HG03575 (cell line): ENCODE data around the gene RIC3.

Experiments
- ATAC-seq: cut with Tn5 transposase; IDR thresholded peaks from one replicate; pipeline ENCODE4 v1.9.1; 2021; ENCODE audit not compliant: unreplicated experiment, insufficient number of reproducible peaks, low FRiP score; ENCODE audit errors: extremely low read depth

The RIC3 gene

GRCh38 chr11:8108421-8108820, 60.4 kb downstream of the RIC3 start:
- ATAC-seq = no peak

GRCh38 chr11:8107642-8108041, 61.2 kb downstream of the RIC3 start:
- no peak for ATAC-seq

DNA sequence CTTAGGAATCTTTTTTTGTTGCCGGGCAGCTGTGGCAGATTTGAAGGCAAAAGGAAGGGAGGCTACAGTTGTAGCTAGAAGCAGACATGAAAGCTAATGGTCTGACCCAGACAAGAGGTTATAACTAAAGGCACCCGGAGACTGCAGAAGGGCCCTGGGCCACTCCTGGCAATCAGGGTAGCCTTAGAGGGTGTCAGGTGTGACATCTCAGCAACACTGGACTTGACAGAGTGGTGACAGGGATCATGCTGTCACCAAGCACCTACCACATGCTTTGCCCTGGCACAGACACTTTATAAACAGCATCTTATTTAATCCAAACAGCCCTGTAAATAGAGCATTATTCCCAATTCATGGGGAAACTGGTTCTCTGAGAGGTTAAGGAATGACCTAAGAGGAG, 62.1 kb downstream of the RIC3 start:
- ATAC-seq = no peak

DNA sequence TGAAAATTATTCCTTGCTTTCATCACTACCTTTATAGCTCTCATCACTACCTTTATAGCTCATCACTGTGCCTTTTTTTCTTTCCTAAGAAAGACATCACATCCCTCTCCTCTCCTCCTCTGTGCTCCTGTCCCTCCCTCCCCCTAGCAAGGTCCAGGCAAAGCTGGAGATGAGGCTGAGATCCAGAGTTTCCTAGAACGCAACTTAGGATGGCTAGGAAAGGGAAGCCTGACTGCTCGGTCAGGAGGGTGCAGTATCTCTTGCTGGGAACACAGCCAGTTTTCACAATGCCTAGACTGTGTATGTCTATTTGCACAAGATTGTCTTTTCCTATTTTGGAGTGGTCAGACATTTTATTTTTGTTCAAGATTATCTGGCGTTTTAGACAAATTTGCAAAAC, 63.2 kb downstream of the RIC3 start:
- ATAC-seq = no peak

DNA sequence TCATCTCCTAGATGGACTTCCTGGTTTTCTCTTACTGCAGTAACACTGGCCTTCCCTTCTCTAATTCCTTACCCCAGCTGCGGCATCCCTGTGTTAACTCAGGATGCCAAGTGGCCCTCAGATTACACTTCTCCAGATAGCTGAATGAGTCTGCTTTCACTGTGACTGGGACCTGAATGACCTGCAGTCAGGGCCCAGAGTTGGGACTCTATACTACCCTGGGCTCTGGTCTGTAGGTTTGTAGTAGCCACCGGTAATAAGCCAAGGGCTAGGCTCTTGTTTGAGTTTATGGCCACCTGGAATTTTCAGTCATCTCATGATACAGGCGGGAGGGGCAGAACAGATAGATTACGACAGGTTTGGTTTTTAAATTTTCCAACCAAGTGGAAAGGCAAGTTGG, 63.7 kb downstream of the RIC3 start:
- no peak for ATAC-seq

DNA sequence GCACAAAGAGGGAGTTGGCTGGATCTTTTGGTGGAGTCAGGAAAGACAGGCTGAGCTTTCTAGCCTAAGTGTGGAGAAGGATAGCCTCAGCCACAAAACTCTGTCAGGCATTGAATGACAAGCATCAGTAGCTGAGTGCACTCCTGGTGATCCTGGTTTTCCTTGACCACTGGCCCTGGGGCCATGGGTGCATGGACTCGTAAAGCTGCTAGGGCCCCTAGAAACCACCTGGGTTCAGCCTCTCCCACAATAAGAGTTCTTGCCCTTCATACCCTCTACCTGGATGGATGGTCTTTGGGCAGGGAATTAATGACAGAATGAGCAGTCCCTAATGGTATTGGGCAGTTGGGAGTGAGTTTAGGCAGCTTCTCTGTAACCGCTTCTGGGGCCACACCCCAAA, 64.9 kb downstream of the RIC3 start:
- no peak for ATAC-seq

DNA sequence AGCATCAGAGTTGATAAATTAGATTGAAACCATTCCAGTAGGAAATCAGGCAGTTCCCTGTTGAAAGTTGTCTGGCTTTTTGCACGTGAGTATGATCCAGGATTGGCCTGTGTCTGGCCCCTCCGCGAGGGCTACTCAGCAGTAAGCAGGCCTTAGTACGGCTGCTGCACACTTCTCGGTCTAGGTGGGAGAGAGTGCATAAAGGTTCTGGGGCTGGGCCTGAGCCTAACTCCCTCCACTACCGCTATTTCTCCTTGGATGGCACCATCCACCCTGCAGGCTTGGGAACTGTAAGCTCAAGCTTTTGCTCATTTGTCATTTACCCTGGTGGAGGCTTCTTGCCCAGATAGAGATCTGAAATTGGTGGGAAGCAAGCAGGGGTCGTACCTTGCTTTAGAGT, 65.9 kb downstream of the RIC3 start:
- no peak for ATAC-seq

DNA sequence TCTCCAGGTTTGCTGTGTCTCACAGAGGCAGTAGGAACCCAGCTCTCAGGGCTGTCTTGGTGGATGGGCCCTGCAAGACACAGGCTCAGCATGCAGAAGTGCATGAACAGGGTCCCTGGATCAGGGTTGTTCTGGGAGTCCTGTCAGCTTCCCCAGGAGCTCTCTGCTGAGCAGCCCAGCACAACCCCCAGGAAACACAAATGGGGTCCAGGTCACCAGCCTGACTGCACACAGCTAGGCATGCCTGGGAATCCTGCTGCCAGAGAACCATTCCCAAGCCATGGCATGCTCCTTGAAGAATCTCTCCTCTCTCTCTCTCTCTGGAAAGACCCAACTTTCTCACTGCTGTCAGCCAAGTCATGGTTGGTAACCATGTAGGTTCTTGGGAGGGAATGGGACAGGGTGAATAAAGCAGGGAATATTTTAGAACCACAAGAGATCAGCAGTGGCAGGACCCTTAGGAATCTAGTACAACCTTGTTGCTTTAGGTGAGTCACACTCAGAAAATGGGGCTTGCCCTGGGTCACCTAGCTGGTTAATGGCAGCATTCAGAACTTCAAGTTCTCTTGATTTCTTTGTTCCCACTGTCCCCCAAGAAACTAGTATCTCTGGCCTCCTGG, 66.4 kb downstream of the RIC3 start:
- ATAC-seq = no peak

DNA sequence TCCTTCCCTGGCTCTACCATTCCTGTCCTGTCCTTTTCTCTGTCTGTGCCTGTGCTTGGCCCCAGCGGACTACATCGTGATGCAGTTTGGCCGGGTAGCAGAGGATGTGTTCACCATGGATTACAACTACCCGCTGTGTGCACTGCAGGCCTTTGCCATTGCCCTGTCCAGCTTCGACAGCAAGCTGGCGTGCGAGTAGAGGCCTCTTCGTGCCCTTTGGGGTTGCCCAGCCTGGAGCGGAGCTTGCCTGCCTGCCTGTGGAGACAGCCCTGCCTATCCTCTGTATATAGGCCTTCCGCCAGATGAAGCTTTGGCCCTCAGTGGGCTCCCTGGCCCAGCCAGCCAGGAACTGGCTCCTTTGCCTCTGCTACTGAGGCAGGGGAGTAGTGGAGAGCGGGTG, 67.4 kb downstream of the RIC3 start:
- ATAC-seq = no peak

- ATAC-seq = no peak
Measured at GRCh38 chr11:8100605-8101004, 68.2 kb downstream of the RIC3 start.

GRCh38 chr11:8100158-8100557, 68.7 kb downstream of the RIC3 start:
- no peak for ATAC-seq

DNA sequence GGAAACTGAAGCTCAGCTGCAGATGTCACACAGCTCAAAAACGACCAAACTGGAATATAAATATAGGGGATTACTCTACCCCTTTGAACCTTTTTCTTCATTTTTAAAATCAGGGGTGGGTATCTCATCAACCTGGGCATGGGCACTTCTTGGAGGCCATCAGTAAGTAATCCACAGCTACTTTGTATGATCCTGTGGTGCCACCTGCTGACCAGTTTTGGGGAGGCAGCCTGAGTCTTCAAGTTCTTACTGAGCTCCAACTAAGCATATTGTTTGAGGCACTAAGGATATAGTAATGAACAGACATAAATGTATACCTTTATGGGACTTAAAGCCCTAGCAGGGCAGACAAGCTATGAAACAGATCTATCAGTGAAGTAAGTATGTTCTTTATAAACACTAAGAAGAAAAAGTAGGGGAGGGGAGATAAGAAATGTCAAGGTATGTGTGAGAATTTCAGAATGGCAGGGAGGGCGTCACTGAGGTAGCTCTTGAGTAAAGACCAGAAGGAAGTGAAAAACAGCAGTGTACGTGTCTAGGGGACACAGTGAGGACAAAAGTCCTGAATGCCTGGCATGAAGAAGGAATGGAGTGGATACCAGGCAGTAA, 69.4 kb downstream of the RIC3 start:
- no peak for ATAC-seq

GRCh38 chr11:8098879-8099278, 69.9 kb downstream of the RIC3 start:
- no peak for ATAC-seq

DNA sequence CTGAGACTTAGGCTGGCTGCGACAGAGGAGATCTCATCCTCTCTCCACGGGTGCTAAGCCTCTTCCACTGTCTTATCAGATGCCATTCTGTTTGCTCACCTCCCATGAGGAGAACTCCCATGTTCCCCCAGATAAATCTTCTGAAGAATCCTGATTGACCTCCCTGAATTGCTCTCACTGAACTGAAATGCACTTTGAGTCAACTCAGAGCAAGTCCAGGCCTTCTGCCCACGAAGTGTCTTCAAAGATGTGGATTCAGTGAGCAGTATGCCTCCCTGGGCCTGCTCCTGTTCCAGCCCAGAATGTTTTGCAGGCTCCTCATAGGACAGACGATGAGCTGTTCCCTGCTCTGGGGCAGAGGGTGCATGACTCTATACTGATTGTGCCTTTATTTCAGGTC, 70.5 kb downstream of the RIC3 start:
- no peak for ATAC-seq

DNA sequence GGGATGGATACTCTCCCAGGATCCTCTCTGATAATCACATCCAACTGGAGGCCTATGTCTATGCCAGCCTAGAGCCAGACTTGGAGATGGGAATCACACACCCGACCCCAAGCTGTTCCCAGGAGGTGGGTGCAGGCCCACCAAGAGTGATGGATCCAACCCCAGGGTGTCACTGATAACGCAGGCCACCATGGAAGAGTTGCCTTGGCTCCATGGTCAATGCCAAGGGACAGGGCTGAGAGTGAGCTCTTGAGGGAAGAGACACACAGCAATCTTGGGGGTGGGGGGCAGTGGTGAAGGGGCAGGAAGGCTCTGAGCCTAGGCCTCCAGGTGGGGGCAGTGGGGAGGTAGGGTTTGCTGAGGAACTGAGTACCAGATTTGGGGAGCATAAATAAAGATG, 70.9 kb downstream of the RIC3 start:
- no peak for ATAC-seq

GRCh38 chr11:8097468-8097867, 71.4 kb downstream of the RIC3 start:
- no peak for ATAC-seq

DNA sequence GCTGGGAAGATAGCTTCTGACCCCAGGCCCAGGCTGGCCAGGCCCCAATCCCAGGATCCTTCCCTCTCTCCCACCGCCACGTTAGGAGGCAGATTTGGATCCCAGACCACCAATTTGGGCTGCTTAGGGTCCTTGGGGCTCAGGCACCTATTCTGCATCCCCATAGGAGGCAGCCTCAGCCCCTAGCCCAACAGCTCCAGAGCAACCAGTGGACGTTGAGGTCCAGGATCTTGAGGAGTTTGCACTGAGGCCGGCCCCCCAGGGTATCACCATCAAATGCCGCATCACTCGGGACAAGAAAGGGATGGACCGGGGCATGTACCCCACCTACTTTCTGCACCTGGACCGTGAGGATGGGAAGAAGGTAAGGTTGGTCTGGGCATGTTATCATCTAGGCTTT, 71.8 kb downstream of the RIC3 start:
- ATAC-seq = no peak

DNA sequence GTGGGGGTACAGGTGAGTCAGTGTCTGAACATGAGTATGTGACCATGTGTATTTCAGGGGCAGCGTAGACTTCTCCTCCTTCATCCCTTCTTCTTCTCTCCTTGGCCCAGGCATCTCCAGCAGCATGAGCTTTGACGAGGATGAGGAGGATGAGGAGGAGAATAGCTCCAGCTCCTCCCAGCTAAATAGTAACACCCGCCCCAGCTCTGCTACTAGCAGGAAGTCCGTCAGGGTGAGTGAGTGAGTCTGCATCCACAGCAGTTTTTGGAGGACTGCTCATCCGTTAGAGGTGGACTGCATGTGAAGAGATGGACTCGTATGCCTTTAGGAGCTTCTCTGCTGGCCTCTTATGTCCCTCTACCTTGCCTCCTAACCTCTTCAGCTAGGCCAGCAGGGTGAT, 72.2 kb downstream of the RIC3 start:
- ATAC-seq = no peak

- no peak for ATAC-seq
Measured at GRCh38 chr11:8095806-8096522, 72.9 kb downstream of the RIC3 start.

- no peak for ATAC-seq
Measured at GRCh38 chr11:8095371-8095770, 73.5 kb downstream of the RIC3 start.

DNA sequence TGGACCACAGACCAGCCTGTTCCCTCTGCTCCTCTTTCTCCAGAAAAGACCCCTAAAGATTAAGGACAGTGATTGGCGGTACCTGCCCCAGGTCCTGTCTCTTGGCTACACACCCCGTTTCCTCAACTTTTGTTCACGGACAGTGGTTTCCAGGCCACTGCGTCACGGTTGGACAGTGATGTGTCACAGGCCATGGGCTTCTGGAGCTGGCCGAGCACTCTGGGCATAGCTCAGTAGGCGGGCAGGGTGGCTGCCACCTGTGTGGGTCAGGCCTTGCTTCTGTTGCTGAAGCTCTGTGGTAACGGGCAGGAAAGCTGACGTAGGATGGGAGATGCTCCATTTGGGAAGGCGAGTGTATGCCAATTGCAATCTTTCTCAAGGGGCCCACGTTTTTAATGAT, 74.2 kb downstream of the RIC3 start:
- no peak for ATAC-seq
